Measurements from ENCODE around the gene MCM10.

The MCM10 gene

GRCh38 chr10:13163859-13164258, 2.5 kb downstream of the MCM10 start:
- no peak for DNase-seq (ENCODE audit: low read depth in 2 of 3, low spot score in 2 of 3)

- no peak for DNase-seq (ENCODE audit: low read depth in 2 of 3, low spot score in 2 of 3)
These were observed 3.8 kb downstream of the MCM10 start for GRCh38 chr10:13165177-13165576.

- no peak for DNase-seq (ENCODE audit: low read depth in 2 of 3, low spot score in 2 of 3)
These were observed 6.2 kb downstream of the MCM10 start for GRCh38 chr10:13167568-13167967.

GRCh38 chr10:13168781-13169180, 7.4 kb downstream of the MCM10 start:
- DNase-seq (ENCODE audit: low read depth in 2 of 3, low spot score in 2 of 3) = no peak

- no peak for DNase-seq (ENCODE audit: low read depth in 2 of 3, low spot score in 2 of 3)
These were observed 12.3 kb downstream of the MCM10 start for GRCh38 chr10:13173616-13174015.

GRCh38 chr10:13180788-13181187, 19.4 kb downstream of the MCM10 start:
- DNase-seq (ENCODE audit: low read depth in 2 of 3, low spot score in 2 of 3) = no peak

- no peak for DNase-seq (ENCODE audit: low read depth in 2 of 3, low spot score in 2 of 3)
These were observed 21.1 kb downstream of the MCM10 start for GRCh38 chr10:13182424-13182823.

GRCh38 chr10:13183625-13184024, 22.3 kb downstream of the MCM10 start:
- DNase-seq (ENCODE audit: low read depth in 2 of 3, low spot score in 2 of 3) = no peak

GRCh38 chr10:13184276-13184675, 22.9 kb downstream of the MCM10 start:
- no peak for DNase-seq (ENCODE audit: low read depth in 2 of 3, low spot score in 2 of 3)

GRCh38 chr10:13184730-13185514, 23.6 kb downstream of the MCM10 start:
- DNase-seq (ENCODE audit: low read depth in 2 of 3, low spot score in 2 of 3) = no peak

- DNase-seq (ENCODE audit: low read depth in 2 of 3, low spot score in 2 of 3) = no peak
These were observed 25.8 kb downstream of the MCM10 start for GRCh38 chr10:13187135-13187534.

- no peak for DNase-seq (ENCODE audit: low read depth in 2 of 3, low spot score in 2 of 3)
These were observed 27.2 kb downstream of the MCM10 start for GRCh38 chr10:13188593-13188992.

- no peak for DNase-seq (ENCODE audit: low read depth in 2 of 3, low spot score in 2 of 3)
These were observed 28.6 kb downstream of the MCM10 start for GRCh38 chr10:13189961-13190360.

GRCh38 chr10:13190816-13191215, 29.5 kb downstream of the MCM10 start:
- DNase-seq (ENCODE audit: low read depth in 2 of 3, low spot score in 2 of 3) = no peak

- no peak for DNase-seq (ENCODE audit: low read depth in 2 of 3, low spot score in 2 of 3)
These were observed 30.0 kb downstream of the MCM10 start for GRCh38 chr10:13191362-13191761.

GRCh38 chr10:13193637-13194036, 32.3 kb downstream of the MCM10 start:
- DNase-seq (ENCODE audit: low read depth in 2 of 3, low spot score in 2 of 3) = no peak

GRCh38 chr10:13195016-13195415, 33.7 kb downstream of the MCM10 start:
- no peak for DNase-seq (ENCODE audit: low read depth in 2 of 3, low spot score in 2 of 3)

GRCh38 chr10:13201132-13201531, 39.8 kb downstream of the MCM10 start:
- DNase-seq (ENCODE audit: low read depth in 2 of 3, low spot score in 2 of 3) = no peak

GRCh38 chr10:13206091-13206490, 44.7 kb downstream of the MCM10 start:
- DNase-seq (ENCODE audit: low read depth in 2 of 3, low spot score in 2 of 3) = no peak

GRCh38 chr10:13206546-13207443, 45.4 kb downstream of the MCM10 start:
- DNase-seq (ENCODE audit: low read depth in 2 of 3, low spot score in 2 of 3) = no peak

- DNase-seq (ENCODE audit: low read depth in 2 of 3, low spot score in 2 of 3) = no peak
These were observed 51.8 kb downstream of the MCM10 start for GRCh38 chr10:13213163-13213562.

GRCh38 chr10:13218878-13219277, 57.5 kb downstream of the MCM10 start:
- no peak for DNase-seq (ENCODE audit: low read depth in 2 of 3, low spot score in 2 of 3)
